Panc1 (cell line): ENCODE results near the gene GRK7. TPM values are rescaled to one million over a fixed set of nuclear protein-coding genes. Genes with fewer than 3 reads are reported as not detected.

Experiments
- ATAC-seq: fragments of 200-7000 bp; cut with Tn5 transposase; 2 replicates; pipeline ENCODE4 v1.9.1; 2020; ENCODE audit warnings: mild to moderate bottlenecking, moderate library complexity
- BruUV-seq: library from RNA; stranded (reverse); fragments of 400-500 nt; replicated peaks from 2 replicates; lab custom pipeline; 2021; lab: Mats Ljungman, UMichigan
- CTCF ChIA-PET: fragments of 300-600 bp; sonication (Branson Sonifier 250); formaldehyde crosslinking; loops from one replicate; lab custom pipeline; 2022; ENCODE audit warnings: antibody characterized with exemption; lab: Charles Lee
- POLR2A ChIA-PET: fragments of 300-600 bp; sonication (Branson Sonifier 250); formaldehyde crosslinking; loops from one replicate; lab custom pipeline; 2022; ENCODE audit warnings: antibody characterized with exemption; lab: Charles Lee
- DNase-seq: peaks from one replicate; pipeline ENCODE4 v3.0.0-alpha.2; 2010; ENCODE audit warnings: low read depth, low spot score
- H3K27ac ChIP-seq: 2 replicates; pipeline ENCODE4 v1.5.1; 2011; ENCODE audit warnings: mild to moderate bottlenecking, low read length, inconsistent platforms
- H3K27me3 ChIP-seq: fragments of 200-500 bp; sonication (Bioruptor generic); 2 replicates; pipeline ENCODE4 v1.6.0; 2014; ENCODE audit warnings: low read length, inconsistent platforms; ENCODE audit not compliant: control insufficient read depth, insufficient read depth
- H3K36me3 ChIP-seq: fragments of 200-500 bp; sonication (Bioruptor generic); 2 replicates; pipeline ENCODE4 v1.5.1; 2014; ENCODE audit warnings: inconsistent platforms, mild to moderate bottlenecking, low read length, moderate library complexity; ENCODE audit not compliant: control insufficient read depth, insufficient read depth
- H3K4me1 ChIP-seq: 2 replicates; pipeline ENCODE4 v1.5.1; 2011; ENCODE audit warnings: inconsistent platforms, mild to moderate bottlenecking, low read length, moderate library complexity; ENCODE audit not compliant: control insufficient read depth, insufficient read depth
- H3K4me3 ChIP-seq, 2 experiments: 2 replicates each; pipeline ENCODE4 v1.5.1; 2011 to 2012; ENCODE audit warnings: low read depth in 2 of 2, low read length in 2 of 2, mild to moderate bottlenecking in 2 of 2, inconsistent platforms in 1 of 2, moderate library complexity in 1 of 2
- H3K9me3 ChIP-seq: fragments of 200-500 bp; sonication (Bioruptor generic); 2 replicates; pipeline ENCODE4 v1.5.1; 2014; ENCODE audit warnings: low read depth, mild to moderate bottlenecking, inconsistent platforms, low read length, moderate library complexity; ENCODE audit not compliant: control insufficient read depth, insufficient read depth
- CTCF ChIP-seq: fragments of 450-650 bp; IDR thresholded peaks from 2 replicates; pipeline ENCODE4 v1.5.1; 2017; ENCODE audit warnings: mild to moderate bottlenecking
- POLR2AphosphoS5 ChIP-seq: IDR thresholded peaks from 2 replicates; pipeline ENCODE4 v1.6.1; 2012; ENCODE audit warnings: mild to moderate bottlenecking, low read depth, low read length, moderate library complexity
- REST ChIP-seq, 2 experiments: IDR thresholded peaks; 2 replicates each; pipeline ENCODE4 v1.6.1; 2011 to 2012; ENCODE audit warnings: low read depth in 2 of 2, control low read depth in 1 of 2, low read length in 1 of 2, mild to moderate bottlenecking in 1 of 2, moderate library complexity in 1 of 2; ENCODE audit not compliant: insufficient read depth in 1 of 2
- SIN3A ChIP-seq: IDR thresholded peaks from 2 replicates; pipeline ENCODE4 v1.6.1; 2012; ENCODE audit warnings: low read depth, mild to moderate bottlenecking, low read length, moderate library complexity, borderline replicate concordance; ENCODE audit not compliant: insufficient read depth
- TCF7L2 ChIP-seq: IDR thresholded peaks from 2 replicates; pipeline ENCODE4 v1.6.1; 2011; ENCODE audit warnings: mild to moderate bottlenecking, low read depth, low read length, inconsistent platforms
- in situ Hi-C: cut with HindIII; loops from 2 replicates; pipeline ENCODE4 v1.10.0; 2016; ENCODE audit warnings: low sequenced_read_pairs, low pct_unique_long_range_greater_than_20kb
- intact Hi-C: fragments of 100-400 bp; cut with micrococcal nuclease; formaldehyde crosslinking; loops from one replicate; pipeline ENCODE4 v1.10.0; 2022; ENCODE audit not compliant: unreplicated experiment
- total RNA-seq: library from RNA; stranded (reverse); gene quantifications from one replicate; pipeline ENCODE4 v1.2.1, GENCODE V29; 2021; ENCODE audit not compliant: unreplicated experiment

GRK7 gene
- total RNA-seq, 1 experiment from 2014 or later = 0.10 TPM

- H3K27ac ChIP-seq = no peak overlapping the region
- CTCF ChIA-PET = no interaction called here
- TF ChIP-seq CTCF (no peak), REST (IDR thresholded peaks at IDR 0.05; ENCODE audit: insufficient read depth in 1 of 2, low read depth in 2 of 2, low read length in 1 of 2) (no peak), POLR2AphosphoS5 (no peak), SIN3A (no peak), TCF7L2 (no peak)
- POLR2A ChIA-PET = no interaction called here
- no peaks in the 10 kb centered on the region for H3K36me3 ChIP-seq
- no peak overlapping the region for H3K4me3 ChIP-seq
- ATAC-seq (no peak), DNase-seq (no peak)
- H3K9me3 ChIP-seq = no peaks in the 10 kb centered on the region
- H3K4me1 ChIP-seq = no peaks in the 10 kb centered on the region
- no TSS peak for BruUV-seq
- intact Hi-C loops (no loop called here), in situ Hi-C loops (no loop called here)
- H3K27me3 ChIP-seq = no peaks in the 10 kb centered on the region; the same call in 1 of the 2 replicates
These were observed 40.0 kb upstream of the GRK7 start for GRCh38 chr3:141723255-141723654.

GRCh38 chr3:141724186-141724585 is 39.0 kb upstream of the GRK7 start:
- in situ Hi-C loops = no loop called here
- no peak overlapping the region for H3K27ac ChIP-seq
- H3K4me3 ChIP-seq = no peak overlapping the region
- DNase-seq (no peak), ATAC-seq (no peak)
- intact Hi-C loops = no loop called here
- ChIA-PET POLR2A (no interaction called here), CTCF (no interaction called here)
- H3K27me3 ChIP-seq = no peaks in the 10 kb centered on the region; the same call in 1 of the 2 replicates
- no peaks in the 10 kb centered on the region for H3K36me3 ChIP-seq
- H3K4me1 ChIP-seq = no peaks in the 10 kb centered on the region
- no TSS peak for BruUV-seq
- H3K9me3 ChIP-seq = no peaks in the 10 kb centered on the region
- no peak for TF ChIP-seq REST (IDR thresholded peaks at IDR 0.05; ENCODE audit: insufficient read depth in 1 of 2, low read depth in 2 of 2, low read length in 1 of 2)
